Ecto neural progenitor cell (in vitro differentiated cells): ENCODE data around the gene MUL1.
"Not testable (repeated sequence)": the region's sequence is repeated elsewhere in the genome, so short reads cannot be mapped to it uniquely, and the experiment has no call there.

Source experiments
- DNase-seq: peaks from one replicate; pipeline ENCODE4 v3.0.0-alpha.2; 2018; ENCODE audit warnings: low spot score

Gene MUL1

DNA sequence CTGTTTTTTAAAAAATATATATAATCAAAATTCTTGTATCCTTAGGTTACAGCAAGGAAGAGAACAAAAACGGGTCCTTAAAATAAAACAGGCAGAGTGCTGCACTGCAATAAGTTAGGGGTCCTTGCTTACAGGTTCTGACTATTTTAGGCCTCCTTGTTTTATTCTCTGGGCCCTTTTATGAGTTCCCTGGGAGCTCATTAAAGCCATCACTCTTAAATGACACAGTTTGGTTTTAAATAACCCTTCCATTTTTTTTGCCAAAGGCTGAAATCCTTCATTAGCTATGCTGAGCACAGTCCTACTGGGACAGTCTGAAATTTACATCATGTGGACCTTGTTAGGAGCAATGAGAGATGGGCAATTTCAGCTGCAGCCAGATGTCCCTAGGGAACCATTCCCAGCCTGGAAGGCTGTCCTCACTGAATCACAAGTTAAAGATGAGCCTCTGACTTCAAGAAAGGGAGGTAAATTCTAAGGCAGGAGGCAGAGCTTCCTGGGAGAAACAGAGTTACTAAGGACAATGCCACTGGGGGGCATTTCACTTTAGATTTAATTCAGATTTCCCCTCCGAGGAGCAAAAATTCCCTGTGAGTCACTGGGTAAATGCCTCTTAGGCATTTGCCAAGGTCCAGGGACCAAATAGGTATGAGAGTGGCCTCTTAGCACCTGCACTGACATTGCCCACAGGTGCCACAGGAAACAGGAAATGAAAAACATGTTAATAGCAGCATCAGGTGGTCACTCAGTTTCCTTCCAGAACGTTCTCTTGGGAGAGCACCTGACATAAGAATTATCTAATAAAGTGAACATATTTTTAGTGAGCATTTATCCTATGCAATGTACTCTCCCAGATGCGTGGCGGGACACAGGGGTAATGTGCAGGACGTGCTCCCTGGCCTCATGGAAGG lies 3.8 kb upstream of the MUL1 start:
- DNase-seq: no peak

DNA sequence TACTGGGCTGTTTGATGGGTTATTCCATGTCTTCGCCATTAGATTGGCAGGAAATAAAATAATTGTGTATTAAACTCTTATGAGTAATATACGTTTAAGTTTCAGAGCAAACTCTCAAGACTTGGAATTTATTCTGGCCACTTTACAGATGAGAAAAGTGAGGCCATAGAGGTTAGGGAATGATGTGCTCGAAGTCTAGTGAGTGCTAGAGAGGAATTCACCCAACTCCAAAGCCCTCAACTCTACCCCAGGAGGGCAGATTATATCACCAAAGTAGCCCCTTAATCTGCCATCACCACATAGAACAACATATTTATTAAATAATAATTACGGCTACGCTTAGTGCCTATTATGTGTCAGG lies 440 bp upstream of the MUL1 start:
- DNase-seq: no peak

DNA sequence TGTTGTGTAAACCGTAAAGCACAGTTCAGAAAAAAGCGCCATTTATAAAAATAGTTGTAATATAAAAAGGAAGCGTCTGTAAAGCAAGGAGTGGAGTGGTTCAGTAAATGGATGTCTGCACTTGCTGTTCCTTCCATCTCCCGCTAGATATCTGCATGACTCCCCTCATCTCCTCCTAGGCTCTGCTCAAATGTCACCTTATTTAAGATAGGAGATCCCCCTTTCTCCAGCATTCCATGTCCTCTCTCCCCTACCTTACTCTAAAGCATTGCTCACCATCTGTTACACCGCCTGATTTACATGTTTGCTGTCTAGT lies 745 bp downstream of the MUL1 start:
- DNase-seq: no peak

DNA sequence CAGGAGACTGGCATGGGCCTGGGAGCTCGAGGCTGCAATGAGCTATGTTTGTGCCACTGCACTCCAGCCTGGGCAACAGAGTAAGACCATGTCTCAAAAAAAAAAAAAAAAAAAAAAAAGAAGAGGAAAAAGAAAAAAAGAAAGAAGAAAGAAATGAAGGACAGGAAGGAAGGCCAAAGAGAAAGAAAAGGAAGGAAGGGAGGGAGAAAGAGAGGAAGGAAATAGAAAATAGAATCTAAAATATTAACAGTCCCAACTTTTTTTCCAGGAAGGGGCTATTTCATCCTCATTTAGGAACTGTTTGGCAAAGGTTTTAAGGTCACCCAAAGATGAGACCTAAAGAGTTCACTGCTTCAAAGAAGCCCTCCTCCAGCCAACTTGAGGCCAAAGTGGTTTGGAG lies 2.5 kb downstream of the MUL1 start:
- DNase-seq: no peak

DNA sequence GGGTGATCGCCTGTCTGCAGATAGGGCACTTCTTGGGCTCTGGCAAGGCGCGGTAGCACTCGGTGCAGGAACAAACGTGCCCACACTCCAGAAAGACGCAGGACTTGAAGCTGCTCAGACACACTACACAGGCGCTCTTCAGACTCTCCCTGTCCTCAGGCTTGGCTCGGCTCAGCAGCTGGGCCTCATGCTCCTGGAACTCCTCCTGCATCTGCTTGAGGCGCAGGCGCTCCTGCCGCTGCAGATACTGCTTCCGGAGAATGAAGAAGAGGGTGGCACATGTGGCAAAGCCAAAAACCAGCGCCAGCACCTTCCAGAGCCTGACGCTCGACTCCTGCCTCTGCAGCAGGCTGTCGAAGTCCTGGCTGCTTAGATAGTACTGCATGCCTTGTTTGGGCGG lies 7.2 kb downstream of the MUL1 start:
- DNase-seq: no peak

DNA sequence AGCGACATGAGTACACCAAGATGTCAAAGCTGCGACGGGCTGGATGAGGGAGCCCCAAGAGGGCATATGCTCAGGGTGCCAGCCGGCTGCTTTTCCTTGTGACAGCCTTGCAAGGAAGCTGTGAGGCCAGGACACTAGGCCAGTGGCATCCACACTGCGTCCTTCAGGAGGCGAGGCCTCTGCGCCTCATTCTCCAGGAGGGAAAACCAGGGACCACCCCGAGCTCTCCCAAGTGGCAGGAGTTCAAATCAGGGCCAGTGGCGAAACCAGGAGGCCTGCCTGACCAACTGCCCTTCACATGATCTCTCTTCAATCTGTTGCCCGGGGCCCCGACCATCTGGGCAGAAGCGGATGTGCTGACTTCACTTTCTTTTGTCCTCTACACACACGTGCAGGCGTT lies 8.2 kb downstream of the MUL1 start:
- DNase-seq: no peak

DNA sequence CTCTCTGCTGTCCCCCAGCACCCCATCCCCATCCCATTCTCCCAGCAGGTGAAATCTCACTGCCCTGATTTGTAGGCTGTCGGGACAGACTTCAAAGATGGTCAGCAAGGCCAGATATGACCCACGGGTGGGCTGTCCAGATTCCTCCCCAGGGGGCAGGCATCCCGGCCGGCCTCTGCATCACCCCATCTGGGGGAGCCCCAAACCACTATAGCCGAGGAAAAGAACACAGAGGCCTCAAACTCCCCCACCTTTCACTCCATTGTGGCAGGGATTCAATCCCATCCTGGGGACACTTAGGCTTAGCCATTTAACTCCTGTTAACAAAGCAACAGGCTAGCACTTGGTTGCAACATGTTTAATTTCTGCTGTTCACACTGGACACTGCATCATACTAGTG lies 8.8 kb downstream of the MUL1 start:
- no peak for DNase-seq

DNA sequence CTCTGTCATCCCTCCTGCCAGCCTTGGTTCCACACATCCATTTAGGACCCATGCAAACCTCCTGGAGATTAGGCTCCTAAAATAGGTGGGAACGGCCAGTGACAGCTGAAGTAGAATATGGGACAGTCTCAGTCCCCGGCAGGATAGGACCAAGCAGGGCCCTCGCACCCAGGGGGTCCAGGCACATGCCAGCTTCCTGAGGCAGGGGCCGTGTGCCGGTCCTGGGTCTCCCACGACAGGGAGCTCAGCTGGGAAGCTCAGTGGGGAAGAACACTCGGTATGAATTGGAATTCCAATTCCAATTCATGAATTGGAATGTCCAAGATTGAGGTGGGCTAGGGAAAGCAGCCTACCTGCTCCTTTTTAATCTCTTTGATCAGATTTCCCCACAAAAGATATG lies 9.8 kb downstream of the MUL1 start:
- no peak for DNase-seq

DNA sequence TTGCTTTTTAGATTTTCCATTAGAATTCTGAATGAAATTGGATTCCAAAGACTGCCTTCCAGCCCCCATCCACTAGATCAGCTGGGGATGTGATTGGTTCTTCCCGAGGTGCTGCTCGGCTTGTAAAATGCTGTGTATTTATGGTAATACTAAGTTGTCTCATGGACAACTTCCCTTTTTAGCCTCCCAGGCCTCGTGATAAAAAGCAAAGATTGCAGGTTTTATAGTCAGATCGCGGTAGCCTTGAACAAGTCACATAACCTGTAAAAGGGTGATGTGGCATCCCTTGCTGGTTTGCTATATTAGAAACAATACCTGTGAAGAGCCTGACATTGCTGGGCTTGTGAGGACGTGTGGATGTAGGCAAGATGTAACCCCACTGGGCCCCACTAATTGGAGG lies 10.4 kb downstream of the MUL1 start:
- no peak for DNase-seq

DNA sequence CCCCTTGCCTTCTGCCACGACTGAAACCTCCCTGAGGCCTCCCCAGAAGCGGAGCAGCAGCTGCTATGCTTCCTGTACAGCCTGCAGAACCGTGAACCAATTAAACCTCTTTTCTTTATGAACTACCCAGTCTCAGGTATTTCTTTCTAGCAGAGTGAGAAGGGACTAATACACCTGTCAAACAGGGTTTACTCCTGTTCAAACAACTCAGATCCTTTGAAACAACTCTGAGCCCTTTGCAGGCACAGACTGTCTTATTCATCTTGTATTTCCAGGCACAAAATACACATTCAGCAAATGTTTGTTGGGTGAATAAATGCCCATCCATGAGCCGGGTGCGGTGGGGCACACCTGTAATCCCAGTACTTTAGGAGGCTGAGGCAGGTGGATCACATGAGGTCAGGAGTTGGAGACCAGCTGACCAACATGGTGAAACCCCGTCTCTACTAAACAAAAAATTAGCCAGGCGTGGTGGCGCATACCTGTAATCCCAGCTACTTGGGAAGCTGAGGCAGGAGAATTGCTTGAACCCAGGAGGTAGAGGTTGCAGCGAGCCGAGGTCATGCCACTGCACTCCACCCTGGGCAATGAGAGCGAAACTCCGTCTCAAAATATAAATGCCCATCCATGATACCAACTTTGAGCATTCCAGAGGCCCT lies 11.1 kb downstream of the MUL1 start:
- not testable (repeated sequence) for DNase-seq

DNA sequence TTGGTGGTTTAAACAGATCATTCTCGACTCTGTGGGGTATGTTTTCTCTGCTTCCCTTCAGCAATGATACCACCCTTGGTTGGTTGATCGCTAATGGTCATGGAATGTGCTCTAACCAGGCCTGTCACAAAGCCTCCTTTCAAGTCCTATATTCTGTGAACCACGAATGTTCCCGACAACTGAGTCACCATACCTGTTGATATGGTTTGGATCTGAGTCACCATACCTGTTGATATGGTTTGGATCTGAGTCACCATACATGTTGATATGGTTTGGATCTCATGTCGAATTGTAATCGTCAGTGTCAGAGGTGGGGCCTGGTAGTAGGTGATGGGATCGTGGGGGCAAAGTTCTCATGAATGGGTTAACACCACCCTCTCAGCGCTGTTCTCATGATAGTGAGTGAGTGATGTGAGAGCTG lies 11.7 kb downstream of the MUL1 start:
- no peak for DNase-seq

DNA sequence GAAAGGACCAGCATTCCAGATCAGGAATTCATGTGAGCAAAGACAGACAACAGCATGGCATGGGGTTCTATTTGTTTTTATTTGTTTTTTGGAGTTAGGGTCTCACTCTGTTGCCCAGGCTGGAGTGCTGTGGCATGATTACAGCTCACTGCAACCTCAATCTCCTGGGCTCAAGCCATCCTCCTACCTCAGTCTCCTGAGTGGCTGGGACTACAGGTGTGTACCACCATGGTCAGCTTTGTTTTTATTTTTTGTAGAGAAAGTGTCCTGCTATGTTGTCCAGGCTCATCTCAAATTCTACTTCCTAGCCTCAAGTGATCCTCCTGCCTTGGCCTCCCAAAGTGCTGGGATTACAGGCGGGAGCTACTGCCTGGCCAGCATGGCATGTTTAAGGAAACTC lies 12.3 kb downstream of the MUL1 start:
- no peak for DNase-seq

DNA sequence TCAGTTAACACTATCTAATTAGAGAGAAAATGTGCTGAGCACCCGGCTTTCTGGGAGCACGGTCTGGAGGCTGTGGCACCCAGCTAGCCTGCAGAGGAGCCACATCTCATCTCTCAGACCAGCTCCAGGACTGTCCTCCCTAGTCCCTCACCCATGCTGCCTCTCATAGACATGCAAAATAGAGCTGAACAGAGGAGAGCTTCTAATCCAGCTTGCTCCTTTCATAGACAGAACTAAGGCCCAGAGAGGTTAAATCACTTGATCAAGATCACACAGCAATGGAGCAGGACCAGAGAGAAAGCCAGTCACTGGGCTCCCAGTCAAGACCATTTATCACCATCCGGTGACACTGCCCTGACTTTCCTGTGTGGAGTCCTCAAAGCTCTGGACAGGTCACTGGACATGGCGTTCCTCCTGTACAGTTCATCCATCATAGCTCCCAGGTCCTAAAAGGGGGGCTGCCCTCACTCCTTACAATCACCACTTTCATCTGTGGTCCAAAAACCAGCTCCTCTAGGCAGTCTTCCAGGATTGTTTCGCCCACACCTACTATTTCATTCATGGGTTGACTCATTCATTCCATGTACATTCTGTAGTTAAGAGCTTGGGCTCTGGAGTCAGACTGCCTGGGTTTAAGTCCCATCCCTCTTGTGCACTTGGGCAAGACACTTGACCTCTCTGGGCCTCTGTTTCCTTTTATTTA lies 13.2 kb downstream of the MUL1 start:
- DNase-seq: no peak

DNA sequence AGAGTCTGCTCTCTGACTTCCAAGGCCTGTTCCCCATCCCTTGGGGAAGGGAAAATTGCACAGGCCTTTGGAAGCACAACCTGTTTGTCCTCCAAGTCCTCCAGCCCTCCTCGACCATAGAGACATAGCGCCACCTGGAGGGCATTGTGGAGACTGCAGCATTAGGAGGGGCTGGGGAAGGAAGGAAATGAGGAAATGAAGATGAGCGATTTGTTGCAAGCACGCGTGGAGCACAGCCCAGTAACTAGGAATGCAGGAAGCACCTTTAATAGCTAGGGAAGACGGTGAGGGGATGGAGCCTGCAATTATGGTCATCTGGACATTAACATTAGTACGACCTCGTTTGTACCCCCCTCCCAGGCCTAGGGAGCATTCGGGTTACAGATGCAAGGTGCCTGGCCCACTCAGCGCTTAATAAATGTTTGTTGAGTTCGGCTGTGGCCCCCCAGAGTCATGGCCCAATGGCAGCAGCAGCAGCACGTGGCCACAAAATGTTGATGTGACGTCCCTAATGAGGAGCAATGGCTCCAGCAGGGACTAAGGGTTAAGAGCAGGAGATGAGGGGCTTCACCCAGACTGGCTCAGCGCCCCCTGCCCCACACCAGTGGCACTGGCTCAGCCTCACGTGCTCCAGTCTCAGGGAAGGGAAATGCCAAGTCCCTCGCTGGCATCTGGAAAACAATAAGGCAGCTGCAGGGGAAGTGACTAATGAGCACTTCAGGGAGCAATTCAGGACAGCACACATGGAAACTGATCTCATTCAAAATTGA lies 13.9 kb downstream of the MUL1 start:
- peak; percentile 91 for DNase-seq

DNA sequence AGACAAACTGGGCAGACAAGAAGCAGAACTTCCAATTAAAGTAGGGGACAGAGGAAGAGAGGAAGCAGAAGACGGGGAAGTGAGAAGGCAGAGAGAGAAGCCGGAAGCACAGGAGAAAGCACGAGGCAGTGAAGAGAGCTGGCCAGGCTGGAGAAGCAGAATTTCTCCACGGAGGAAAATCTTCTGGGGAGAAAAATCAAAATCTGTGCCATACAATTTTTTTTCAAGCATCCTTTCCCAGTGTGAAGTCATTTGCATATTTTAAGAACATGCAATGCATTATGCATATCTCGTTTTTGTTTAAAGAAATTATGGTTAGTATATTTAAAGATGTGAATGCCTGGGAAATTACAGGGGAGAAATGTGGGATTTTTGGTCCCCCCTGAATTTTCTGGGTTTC lies 14.6 kb downstream of the MUL1 start:
- no peak for DNase-seq

DNA sequence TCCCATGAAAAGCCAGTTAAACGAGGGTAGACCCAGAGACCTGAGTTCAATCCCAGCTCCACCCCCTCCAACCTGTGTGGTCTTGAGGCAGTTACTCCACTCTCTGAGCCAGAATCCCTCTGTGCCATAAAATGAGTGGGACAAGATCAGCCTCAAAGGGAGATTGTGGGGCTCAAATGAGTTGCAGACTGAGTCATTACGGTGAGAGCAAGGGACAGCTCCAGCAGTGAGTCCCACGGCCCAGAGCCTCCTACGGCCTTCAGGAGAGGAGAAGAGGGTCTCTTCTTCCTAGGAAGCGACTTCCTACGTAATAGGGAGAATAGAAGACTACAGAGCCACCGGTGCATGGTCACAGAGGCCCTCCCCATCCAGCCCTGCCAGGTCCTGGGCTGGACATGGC lies 15.2 kb downstream of the MUL1 start:
- no peak for DNase-seq

DNA sequence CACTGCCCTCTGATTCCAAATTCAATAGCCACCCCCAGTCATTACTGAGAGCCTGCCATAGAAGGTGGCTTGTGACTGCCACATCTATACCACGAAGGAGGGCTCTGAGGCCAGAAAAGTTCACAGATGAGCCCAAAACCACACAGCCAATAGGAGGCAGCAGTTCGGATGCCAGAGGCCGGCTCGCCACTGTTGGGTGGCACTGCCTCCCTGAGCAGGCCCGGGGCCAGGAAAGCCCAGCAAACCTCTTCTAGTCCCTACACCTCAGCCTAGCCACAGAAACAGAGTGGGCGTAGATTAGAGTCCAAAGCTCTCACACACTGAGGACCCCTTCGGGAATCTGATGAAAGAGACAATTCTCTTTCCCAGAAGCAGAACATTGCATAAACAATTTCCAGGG lies 16.1 kb downstream of the MUL1 start:
- no peak for DNase-seq

DNA sequence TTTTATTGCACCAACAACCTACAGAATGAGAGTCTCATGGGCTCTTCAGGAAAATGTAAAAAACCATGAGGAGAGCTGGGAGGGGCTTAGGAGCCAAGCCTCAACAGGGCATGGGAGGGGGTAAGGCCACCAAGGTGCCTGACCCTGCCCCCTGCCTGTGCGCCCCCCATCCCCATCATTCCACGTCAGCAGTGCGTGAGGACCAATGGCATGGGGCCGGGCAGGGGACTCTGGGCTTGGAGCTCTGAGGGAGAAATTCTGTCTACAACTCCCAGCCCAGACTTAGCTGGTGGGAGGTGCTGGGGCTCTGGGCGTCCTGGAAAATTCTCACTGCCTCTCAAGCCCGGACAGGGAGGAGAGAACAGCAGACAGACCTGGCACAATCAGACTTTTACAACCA lies 16.8 kb downstream of the MUL1 start:
- no peak for DNase-seq

DNA sequence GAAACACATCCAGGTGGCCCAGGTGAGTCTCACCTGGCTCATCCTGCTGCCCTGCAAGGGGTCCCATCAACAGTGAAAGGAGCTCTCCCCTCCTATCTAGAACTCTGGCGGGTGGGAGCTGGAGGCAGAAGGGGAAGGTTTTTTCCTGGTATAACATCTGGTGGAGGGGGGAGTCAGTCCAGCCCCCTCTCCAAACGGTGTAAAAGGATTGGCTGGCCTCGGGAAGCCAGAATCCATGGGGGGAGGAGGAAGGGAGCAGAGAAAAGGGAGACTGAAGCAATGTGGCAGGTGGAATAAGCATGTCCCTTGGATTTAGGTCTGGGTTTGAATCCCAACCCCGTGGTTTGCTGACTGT lies 20.7 kb downstream of the MUL1 start:
- DNase-seq: no peak

DNA sequence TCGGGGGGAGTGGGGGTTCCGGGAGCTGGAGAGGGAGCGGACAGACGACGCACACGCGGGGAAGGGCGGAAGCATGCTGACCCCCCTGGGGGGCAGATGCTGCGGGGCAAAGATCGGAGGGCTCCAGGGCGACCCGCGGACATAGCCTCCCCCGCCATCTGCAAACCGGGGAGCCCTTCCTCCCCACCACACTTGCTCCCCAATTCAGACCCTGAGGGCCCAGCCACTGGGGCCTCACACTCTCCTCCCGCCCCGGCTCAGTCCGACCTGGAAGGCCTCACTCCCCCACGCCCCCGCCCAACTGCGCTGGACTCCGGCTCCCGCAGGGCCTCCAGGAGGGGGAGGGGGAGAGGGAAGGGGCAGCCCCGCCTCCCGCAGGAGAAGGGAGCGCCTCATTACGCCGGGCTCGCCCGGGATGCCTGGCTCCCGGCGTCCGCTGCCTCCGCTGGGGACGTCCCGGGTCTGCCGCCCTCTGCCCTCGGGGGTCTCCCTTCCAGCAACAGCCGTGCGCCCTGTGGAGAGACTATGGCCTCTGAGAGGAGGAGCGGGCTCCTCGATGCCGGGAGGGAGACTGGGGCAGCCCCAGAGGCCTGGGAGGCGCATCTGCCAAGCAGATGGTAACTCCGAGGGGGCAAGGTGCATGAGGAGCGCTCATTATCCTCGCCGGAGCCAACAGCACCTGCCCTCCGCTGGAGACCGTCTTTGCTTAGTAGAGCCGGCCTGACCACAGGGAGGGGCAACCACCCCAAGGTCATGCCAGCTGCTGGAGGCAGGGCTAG lies 21.3 kb downstream of the MUL1 start:
- peak; percentile 90 for DNase-seq

DNA sequence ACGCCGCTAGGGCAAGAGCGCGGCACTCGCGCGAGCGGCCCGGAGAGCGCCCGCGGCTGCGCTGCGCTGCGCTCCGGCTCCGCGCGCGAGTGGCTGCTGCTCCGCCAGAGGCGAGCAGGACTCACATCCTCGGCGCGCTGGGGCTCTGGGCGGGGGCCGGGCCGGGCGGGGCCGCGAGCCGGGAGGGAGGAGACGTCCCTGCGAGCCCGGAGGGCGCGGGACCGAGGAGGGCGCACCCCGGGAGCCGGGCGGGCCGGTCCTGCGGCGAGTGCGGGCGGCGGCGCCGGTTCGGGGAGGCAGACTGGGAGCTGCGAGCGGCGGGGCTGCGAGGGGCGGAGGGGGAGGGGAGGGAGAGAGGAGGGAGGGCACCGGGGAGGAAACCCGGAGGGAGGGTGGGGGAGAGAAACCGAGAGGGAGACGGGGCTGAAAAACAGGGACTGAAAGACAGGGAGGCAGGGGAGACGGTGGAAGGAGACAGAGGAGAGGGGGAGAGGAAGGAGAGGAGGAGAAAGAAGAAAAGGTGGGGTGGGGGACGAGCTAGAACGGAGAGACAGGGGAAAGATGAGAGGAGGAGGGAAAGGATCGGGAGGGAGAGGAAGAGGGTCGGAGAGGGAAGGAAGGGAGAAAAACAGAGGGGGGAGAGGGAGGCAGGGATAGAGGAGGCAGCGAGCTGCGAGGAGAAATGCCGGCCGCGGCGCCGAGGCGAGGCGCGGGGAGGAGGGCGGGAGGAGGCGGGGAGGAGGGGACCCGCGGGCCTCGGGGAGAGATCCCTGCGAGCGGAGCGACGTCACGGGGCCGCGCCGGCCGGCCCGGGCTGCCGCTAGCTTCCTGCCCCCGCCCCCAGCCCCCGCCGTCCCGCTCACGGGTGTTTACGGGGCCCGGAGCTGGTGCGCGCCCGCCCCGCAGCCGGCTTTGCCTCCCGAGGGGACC lies 22.2 kb downstream of the MUL1 start, which contains the start of gene CAMK2N1:
TSS of gene CAMK2N1 (minus strand) at position 684 of the 930 bp plus-strand sequence. CDS start 831 bp downstream, outside the sequence.
- peak; percentile 80 for DNase-seq
